Stimulated activated CD8-positive, alpha-beta memory T cell treated with anti-CD3 and anti-CD28 coated beads, Interleukin-4, amount 100 ng/mL, for 1 hour (primary cell): Measurements from ENCODE around the gene TMEM165.

Source experiments
- DNase-seq, 2 donors: peaks; one replicate each; pipeline ENCODE4 v3.0.0-alpha.2; 2020; ENCODE audit warnings: low read depth in 2 of 2, low spot score in 1 of 2

Gene TMEM165

DNA sequence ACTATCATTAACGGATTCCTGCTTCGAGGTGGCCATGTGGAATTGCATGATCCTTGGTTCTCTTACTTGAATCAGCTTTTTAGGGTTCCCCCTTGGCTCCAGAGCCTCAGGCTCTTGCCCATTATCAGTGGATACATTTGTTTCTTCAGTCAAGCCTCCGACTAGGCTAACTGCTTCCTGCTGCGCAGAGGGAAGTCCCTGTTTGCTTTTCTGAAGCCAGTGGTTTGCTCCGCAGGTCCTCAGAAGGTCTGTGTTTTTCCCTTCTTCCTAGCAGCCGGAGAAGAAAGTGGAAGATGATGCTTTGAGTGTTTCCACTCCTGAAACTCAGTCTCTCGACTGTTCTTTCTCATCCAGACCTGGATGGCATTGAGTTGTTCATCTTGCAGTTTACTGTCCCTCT lies 29.1 kb upstream of the TMEM165 start:
- no peak for DNase-seq

GRCh38 chr4:55367084-55367722 lies 28.6 kb upstream of the TMEM165 start:
- no peak for DNase-seq

GRCh38 chr4:55369968-55370367 lies 25.8 kb upstream of the TMEM165 start:
- no peak for DNase-seq

GRCh38 chr4:55372259-55372658 lies 23.5 kb upstream of the TMEM165 start:
- DNase-seq, result no peak

GRCh38 chr4:55373461-55373860 lies 22.3 kb upstream of the TMEM165 start:
- no peak for DNase-seq

- no peak for DNase-seq
Measured at GRCh38 chr4:55376698-55377097, 19.1 kb upstream of the TMEM165 start.

GRCh38 chr4:55378617-55379467 lies 16.9 kb upstream of the TMEM165 start:
- DNase-seq, result no peak

DNA sequence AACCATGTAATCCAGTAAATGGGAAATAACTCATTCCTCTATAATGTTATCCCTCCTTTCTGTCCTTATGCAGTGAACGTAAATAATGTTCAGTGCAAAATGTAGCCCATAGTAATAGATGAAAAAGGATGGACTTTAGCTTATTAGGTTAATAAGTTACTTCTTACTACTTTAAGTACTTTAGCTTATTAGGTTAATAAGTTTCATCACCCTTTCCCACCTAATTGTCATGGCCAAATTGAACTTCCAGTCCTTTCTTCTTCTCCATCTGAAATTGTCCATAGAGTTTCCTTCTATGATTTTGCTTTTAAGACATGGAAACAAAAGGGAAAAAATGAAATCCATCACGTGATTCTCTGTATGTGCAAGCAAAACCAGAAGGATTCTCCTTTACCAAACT lies 15.2 kb upstream of the TMEM165 start:
- no peak for DNase-seq

DNA sequence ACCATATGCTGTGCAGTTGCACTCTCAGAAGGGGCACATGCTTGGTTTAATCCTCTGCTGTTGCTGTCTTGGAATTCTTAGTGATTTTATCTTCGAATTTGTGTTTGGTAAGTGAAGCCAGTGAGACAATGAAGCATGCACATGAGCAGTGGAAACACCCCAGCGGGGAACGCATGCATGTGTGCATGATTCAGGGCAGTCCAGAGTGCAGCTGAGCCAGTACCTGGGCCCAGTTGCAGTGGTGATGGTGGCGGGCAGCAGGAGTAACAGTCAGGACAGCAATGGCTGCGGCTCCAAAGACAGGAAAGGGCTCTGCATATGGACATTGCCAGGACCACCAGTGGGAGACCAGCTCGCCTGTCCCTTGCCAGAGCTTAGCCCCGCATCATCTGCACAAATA lies 14.3 kb upstream of the TMEM165 start:
- DNase-seq, result no peak

GRCh38 chr4:55382488-55383003 lies 13.2 kb upstream of the TMEM165 start:
- no peak for DNase-seq

DNA sequence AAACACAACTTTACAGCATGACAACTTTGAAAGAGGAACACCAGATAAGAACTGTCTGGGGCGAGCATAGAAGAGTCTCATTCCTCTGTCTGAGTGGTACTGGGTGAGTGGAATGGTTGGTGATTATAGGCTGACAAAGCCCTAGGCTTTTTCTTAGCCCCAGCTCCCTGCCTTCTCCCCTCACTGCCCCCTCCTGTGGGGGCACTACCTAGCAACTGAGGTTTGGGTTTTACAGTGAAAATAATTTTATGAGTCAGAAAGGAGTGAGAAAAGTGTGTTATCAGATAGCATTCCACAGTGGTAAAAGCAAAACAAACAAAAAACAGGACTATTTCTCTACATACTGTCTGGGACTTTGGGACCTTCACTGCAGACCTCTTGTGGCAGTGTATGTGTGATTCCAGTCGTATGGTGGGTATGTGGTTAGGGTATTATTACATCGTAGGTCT lies 10.5 kb upstream of the TMEM165 start:
- no peak for DNase-seq

DNA sequence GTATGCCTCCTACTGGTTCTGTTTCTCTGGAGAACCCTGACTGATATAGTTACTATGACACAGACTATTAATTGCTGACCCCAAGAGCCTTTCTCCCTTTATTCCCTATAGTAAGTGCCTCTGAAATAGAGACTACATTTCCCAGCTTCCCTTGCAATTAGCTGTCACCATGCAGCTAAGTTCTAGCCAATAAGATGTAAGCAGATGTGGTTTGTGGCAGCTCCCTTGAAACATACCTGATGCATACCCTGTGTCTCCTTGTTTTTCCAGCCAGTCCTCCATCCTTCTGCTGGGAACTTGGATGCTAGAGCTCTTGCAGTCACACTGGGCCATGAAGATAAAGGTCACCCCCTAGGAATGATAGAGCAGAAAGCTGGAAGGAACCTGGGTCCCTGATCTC lies 9.7 kb upstream of the TMEM165 start:
- DNase-seq, result no peak

- no peak for DNase-seq
Measured at GRCh38 chr4:55386840-55387239, 8.9 kb upstream of the TMEM165 start.

GRCh38 chr4:55393461-55394320 lies 2.1 kb upstream of the TMEM165 start:
- DNase-seq, result no peak

DNA sequence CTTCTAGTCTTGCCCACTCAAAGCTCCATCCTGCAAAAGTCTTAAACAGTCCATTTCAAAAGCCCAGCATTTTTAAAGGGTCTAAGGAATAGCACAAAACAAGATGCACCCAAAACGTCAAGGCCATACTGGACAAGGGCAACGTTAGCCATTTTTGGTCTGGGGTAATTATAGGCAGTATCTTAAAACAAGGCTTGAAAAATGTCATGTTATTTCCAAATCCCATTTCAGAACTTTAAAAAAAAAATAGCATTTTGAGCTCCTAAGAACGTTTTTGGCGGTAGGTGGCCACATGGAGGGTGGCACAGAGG lies 584 bp upstream of the TMEM165 start:
- no peak for DNase-seq

DNA sequence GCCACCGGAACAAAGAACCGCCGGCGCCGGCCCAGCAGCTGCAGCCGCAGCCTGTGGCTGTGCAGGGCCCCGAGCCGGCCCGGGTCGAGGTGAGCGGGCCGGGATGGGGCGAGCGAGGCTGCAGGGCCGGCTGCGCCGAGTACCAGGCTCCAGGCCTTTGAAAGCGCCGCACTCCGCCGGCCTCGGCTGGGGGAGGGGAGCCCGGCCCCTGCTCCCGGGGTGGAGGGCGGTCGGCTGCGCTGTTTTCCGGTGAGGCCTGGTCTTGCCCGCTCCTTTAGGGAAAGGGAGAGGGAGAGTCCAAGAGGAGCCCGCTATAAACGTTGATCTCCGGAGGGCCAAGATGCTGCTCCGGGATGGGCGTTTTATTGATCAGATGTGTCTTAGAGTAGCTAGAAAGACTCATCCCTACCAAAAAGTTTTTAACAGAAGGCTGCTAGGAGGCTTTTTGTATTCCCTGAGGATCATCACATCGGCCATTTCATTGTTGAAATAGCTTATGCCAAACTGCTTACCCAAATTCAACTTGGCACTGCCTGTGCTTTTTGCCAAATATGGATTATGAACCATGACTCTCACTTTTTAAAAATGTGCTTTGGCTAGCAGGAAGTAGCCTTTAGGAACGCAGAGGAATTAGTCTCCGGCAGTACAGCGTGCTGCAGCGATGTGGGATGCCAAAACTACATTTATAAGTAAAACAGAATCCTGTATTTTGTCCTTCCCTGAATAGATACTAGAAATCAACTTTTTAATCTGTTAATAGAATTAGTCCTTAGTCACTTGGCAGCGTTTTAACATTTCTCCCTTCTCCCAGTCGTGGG lies 760 bp downstream of the TMEM165 start:
- DNase-seq, result no peak

- no peak for DNase-seq
Measured at GRCh38 chr4:55397126-55397436, 1.3 kb downstream of the TMEM165 start.

GRCh38 chr4:55397520-55398321 lies 2.0 kb downstream of the TMEM165 start:
- no peak for DNase-seq

GRCh38 chr4:55398461-55398860 lies 2.7 kb downstream of the TMEM165 start:
- DNase-seq, result no peak

DNA sequence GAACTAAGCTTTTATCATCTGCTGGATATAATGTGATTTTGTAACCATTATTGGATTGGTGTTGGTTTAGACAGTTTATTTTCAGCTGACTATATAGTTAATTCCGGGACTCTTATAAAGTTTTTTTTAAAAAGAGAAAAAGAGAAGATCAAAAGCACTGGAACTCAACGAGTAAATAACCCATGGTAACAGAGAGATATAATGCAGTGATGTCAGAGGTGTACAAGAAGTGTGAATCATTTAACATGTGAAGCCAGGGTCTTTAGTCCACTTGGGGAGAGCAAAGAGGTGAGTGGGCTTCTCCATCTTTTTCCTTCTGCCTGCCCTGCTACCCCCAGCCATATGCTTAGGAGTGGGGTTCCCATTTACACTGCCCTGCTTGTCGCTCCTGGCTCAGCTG lies 3.2 kb downstream of the TMEM165 start:
- no peak for DNase-seq
